ENCODE data around the gene TAF4.
A peak's percentile ranks its signal among the peaks of the same experiment; 100 is the strongest.
"Not testable (repeated sequence)": the region's sequence is repeated elsewhere in the genome, so short reads cannot be mapped to it uniquely, and the experiment has no call there.

Gene TAF4

DNA sequence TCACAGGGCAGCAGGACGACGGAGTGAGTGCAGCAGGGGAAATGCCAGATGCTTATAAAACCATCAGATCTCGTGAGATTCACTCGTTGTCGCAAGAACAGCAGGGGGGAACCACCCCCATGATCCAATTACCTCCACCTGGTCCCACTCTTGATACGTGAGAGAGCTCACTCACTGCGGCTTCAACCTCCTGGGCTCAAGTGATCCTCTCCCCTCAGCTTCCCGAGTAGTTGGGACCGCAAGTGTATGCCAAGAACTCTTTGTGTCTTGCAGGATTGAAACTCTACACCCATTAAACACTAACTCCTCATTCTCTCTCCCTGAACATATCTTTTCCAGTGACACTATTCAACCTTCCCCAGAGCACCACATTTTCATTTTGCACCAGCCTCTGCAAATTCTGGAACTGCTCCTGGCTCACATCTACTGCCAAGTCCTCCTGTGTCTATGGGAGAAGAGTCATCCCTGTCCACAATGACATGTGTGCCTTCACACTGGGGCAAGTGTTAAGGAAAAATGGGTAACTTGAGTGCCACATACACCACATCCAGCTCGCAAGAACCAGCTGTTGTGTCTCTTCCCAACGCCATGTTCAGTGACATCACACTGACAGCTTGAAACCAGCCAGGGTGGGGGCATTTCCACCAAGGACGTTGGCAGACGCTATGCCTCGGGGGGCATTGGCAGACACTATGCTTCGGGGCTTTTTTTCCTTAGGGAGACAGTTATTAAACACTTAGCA lies 14.7 kb upstream of the TAF4 start:
- peak; percentile 69 to 85 for DNase-seq

DNA sequence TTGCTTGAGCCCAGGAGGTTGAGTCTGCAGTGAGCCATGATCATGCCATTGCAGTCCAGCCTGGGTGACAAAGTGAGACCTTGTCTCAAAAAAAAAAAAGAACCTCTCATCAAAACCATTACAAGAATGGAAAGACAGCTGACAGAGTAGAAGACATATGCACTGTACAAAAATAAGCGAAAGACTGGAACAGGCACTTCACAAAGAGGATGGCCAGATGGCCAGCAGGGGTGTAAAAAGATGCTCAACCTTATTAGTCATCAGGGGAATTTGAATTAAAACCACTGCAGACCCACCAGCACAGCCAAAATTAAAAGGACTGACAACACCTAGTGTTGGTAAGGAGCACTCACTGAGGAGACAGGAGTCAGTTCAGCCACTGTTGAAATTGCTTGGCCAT lies 13.5 kb upstream of the TAF4 start:
- no peak for DNase-seq

DNA sequence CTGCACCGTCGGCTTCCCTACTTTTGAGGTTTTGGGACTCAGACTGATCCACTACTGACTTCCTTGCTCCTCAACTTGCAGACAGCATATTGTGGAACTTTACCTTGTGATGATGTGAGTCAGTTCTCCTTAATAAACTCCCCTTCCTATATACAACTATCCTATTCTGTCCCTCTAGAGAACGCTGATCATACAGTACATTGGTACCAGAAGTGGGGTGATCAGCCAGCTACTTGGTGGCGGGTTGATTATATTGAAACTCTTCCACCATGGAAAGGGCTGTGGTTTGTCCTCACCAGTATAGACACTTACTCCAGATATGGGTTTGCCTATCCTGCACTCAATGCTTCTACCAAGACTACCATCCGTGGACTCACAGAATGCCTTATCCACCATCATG lies 7.6 kb upstream of the TAF4 start:
- DNase-seq = no peak

DNA sequence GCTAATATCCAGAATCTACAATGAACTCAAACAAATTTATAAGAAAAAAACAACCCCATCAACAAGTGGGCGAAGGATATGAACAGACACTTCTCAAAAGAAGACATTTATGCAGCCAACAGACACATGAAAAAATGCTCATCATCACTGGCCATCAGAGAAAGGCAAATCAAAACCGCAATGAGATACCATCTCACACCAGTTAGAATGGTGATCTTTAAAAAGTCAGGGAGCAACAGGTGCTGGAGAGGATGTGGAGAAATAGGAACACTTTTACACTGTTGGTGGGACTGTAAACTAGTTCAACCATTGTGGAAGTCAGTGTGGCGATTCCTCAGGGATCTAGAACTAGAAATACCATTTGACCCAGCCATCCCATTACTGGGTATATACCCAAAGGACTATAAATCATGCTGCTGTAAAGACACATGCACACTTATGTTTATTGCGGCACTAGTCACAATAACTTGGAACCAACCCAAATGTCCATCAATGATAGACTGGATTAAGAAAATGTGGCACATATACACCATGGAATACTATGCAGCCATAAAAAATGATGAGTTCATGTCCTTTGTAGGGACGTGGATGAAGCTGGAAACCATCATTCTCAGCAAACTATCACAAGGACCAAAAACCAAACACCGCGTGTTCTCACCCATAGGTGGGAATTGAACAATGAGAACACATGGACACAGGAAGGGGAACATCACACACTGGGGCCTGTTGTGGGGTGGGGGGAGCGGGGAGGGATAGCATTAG lies 6.2 kb upstream of the TAF4 start:
- not testable (repeated sequence) for DNase-seq

DNA sequence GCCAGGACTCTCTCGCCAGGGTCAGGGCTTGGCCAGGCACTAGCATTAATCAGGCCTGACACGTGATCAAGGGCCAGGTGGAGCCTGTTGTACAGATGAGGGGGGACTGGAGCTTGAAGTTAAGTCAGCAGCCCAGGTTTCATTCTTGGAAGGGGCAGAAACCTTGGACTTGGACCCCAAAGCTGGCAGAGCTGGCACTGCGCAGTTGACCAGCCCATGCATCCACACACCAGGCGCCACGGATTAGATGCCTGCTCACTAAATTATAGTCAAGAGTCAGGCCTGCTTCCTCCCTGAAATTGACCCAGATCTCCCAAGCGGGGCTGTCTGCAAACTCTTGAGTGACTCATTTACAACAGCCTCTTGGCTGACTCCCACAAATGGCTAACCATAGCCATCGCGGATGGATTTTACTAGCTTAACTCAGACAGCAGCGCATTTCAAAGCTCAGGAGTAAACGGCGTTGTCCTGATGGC lies 4.1 kb upstream of the TAF4 start:
- no peak for DNase-seq

- DNase-seq = no peak
Measured at GRCh38 chr20:62068997-62069396, 3.3 kb upstream of the TAF4 start.

DNA sequence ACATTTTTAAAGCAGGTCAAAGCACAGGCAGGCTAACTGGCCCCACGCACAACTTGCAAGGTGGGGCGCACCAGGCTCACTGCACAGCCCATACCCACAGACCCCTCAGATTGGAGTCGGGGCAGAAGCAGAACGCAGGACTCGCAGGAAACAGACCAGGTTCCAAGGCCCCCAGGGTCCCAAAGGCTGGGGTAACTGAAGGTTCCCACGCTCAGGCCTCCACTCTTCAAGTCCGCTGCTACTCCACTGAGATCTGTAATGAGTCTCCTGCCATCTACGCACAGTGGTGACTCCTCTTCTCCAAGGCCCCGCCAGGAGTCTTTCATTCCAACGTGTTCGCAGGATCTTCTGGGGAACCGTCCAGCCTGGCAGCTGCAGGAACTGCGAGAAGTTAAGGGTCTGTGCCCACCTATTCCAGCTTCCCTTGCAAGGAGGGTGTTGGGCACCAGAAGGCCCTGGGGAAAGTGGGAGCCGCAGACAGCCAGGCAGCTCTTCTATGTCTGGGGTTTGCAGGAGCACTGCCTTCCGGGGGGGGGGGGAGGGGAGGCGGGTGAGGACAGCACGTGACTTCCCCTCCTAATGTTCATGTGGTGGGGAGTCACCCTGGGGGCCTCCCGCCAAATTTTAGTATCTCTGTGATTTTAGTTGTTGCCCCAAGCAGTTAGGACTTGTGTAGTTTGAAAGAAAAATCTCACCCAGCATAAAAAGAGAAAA lies 2.0 kb upstream of the TAF4 start:
- no peak for DNase-seq

GRCh38 chr20:62066983-62067433 lies 1.3 kb upstream of the TAF4 start:
- no peak for DNase-seq

- peak; percentile 22 to 60 for DNase-seq
Measured at GRCh38 chr20:62066339-62066982, 780 bp upstream of the TAF4 start.

DNA sequence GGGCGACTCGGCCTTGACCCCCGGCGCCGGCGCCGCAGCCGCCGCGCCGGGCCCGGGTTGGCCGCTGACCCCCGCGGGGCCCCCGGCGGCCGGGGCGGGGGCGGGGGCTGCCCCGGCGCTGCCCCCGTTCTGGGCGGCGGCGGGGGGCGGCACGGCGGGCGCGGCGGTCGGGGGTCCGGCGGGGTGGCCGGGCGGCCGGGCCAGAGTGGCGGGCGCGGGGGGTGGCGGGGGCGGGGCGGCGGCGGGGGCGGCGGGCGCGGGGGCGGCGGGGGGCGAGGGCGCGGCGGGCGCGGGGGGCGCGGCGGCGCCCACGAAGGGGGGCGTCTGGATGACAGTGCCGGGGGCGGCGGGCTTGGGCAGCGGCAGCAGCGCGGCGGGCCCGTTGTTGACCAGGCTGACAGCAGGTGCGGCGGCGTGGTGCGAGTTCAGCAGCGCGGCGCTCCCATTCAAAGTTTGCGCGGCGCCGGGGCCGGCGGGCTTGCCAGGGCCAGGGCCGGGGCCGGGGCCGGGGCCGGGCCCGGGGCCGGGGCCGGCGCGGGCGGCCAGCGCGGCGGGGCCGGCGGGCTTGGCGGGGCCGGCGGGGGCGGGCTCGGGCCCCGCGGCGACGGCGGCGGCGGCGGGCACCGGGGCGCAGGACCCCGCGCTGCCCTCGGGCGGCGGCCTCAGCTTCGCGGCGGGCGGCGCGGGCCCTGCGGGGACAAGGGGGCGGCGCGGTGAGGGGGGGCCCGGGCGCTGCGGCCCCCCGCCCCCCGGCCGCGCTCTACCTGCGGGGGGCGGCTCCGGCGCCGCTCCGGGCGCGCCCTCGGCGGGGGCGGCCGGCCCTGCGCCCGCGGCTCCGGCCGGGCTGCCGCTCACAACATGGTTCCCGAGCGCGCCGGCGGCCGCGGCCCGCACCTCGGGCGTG lies 659 bp downstream of the TAF4 start:
- no peak for DNase-seq

DNA sequence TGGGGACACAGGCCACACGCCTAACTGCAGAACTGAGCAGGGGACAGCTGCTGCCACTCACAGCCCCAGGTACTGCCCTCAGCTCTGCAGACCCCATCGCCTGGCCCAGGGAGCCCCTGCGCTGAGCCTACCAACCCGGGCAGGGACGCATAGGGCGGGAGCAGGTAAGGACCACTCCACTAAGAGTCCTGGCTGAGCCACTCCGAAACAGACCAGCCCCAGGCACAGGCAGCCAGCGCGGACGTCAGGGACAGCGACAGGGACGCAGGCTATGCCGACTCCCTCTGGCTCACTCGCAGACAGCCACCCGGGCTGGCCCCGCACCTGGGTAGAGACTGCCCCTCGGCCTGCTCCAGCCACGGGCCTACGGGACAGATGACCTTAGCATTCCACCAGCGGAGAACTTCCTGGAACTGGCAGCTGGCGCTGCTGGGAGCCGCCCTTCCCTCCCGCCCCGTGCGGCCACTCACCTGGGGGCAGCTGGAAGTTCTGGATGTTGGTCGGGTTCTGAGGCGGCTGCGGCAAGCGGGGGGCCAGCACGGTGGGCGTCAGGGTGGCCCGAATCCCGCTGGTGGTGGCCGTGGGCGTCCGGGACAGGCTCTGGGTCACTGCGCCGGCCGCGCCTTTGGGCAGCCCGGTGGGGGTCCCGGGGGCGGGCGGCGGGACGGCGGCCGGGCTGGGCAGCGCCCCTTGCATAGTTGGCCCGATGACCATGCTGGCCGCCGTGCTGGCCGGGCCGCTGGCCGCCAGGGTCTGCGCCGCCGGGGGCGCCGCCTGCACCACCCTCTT lies 1.5 kb downstream of the TAF4 start:
- no peak for DNase-seq

GRCh38 chr20:62063315-62063980 lies 2.2 kb downstream of the TAF4 start:
- DNase-seq = no peak

DNA sequence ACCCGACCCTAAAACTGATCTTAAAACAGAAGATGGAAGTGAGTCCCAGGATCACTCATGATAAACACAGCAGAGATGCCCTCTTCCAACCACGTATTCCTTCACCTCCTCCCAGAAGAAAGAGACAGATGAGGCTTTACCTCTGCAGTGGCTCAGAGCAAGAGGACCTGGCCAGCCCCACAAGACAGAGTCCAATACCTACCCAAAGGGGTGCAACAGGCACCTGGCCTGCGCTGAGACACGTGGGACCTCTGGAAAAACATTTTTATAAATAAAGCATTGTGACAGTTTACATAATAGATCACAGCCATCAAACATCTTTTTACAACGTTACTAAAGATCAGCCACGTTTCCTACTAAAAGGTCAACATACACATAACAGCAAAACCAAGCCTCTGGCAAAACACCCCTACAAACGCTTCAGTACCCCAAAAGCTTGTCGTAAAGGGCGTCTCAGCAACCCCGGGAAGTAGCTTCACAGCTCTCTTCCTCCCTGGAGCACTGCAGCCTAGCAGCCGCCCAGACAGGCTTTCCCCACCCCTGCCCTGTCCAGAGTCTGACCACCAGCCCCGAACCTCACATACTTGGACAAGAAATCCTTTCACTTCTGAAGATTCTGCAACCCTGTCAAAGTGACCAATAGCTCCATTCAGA lies 2.9 kb downstream of the TAF4 start:
- no peak for DNase-seq

GRCh38 chr20:62061851-62062423 lies 3.7 kb downstream of the TAF4 start:
- DNase-seq = no peak

GRCh38 chr20:62060631-62061541 lies 4.8 kb downstream of the TAF4 start:
- no peak for DNase-seq

GRCh38 chr20:62059920-62060630 lies 5.6 kb downstream of the TAF4 start:
- no peak for DNase-seq

- DNase-seq = no peak
Measured at GRCh38 chr20:62059401-62059800, 6.3 kb downstream of the TAF4 start.

- no peak for DNase-seq
Measured at GRCh38 chr20:62058941-62059340, 6.7 kb downstream of the TAF4 start.
